ENCODE results near the gene RXFP2.

RXFP2 gene

GRCh38 chr13:31768351-31768750 lies 29.0 kb downstream of the RXFP2 start:
- no peak for DNase-seq

- no peak for DNase-seq
Observed at GRCh38 chr13:31769575-31769974, 30.2 kb downstream of the RXFP2 start.

GRCh38 chr13:31772231-31772630 lies 32.9 kb downstream of the RXFP2 start:
- DNase-seq: no peak

GRCh38 chr13:31773538-31773937 lies 34.2 kb downstream of the RXFP2 start:
- no peak for DNase-seq

GRCh38 chr13:31774186-31774750 lies 34.9 kb downstream of the RXFP2 start:
- DNase-seq: no peak

GRCh38 chr13:31775148-31775547 lies 35.8 kb downstream of the RXFP2 start:
- no peak for DNase-seq

GRCh38 chr13:31775686-31776085 lies 36.4 kb downstream of the RXFP2 start:
- no peak for DNase-seq

- DNase-seq: no peak
Observed at GRCh38 chr13:31781064-31781463, 41.7 kb downstream of the RXFP2 start.

GRCh38 chr13:31786011-31786410 lies 46.7 kb downstream of the RXFP2 start:
- DNase-seq: no peak

- no peak for DNase-seq
Observed at GRCh38 chr13:31790992-31791391, 51.7 kb downstream of the RXFP2 start.

GRCh38 chr13:31793246-31793645 lies 53.9 kb downstream of the RXFP2 start:
- no peak for DNase-seq

- DNase-seq: no peak
Observed at GRCh38 chr13:31794452-31794851, 55.1 kb downstream of the RXFP2 start.

- DNase-seq: no peak
Observed at GRCh38 chr13:31797154-31797775, 57.9 kb downstream of the RXFP2 start.

- no peak for DNase-seq
Observed at GRCh38 chr13:31798189-31798588, 58.9 kb downstream of the RXFP2 start.

GRCh38 chr13:31801088-31801487 lies 61.8 kb downstream of the RXFP2 start:
- no peak for DNase-seq

- no peak for DNase-seq
Observed at GRCh38 chr13:31803311-31803710, 64.0 kb downstream of the RXFP2 start.

- no peak for DNase-seq
Observed at GRCh38 chr13:31805841-31806240, 66.5 kb downstream of the RXFP2 start.

GRCh38 chr13:31807090-31807541 lies 67.8 kb downstream of the RXFP2 start:
- DNase-seq: peak; percentile 70

GRCh38 chr13:31814536-31814935 lies 75.2 kb downstream of the RXFP2 start:
- no peak for DNase-seq

GRCh38 chr13:31815361-31816144 lies 76.2 kb downstream of the RXFP2 start:
- DNase-seq: no peak

GRCh38 chr13:31818236-31818635 lies 78.9 kb downstream of the RXFP2 start:
- no peak for DNase-seq

GRCh38 chr13:31824705-31825517 lies 85.6 kb downstream of the RXFP2 start:
- DNase-seq: peak; percentile 33

GRCh38 chr13:31826521-31826920 lies 87.2 kb downstream of the RXFP2 start:
- no peak for DNase-seq
